Lung (tissue), 12 donors: ENCODE data around the gene ZNF853. TPM values are rescaled to one million over a fixed set of nuclear protein-coding genes. Genes with fewer than 3 reads are reported as not detected.

Experiments
- ATAC-seq: fragments of 200-7000 bp; cut with Tn5 transposase; one replicate; pipeline ENCODE4 v1.9.1; 2020; ENCODE audit warnings: moderate number of reproducible peaks; ENCODE audit not compliant: insufficient read depth, low FRiP score
- DNase-seq, 3 donors: peaks; one replicate each; pipeline ENCODE4 v3.0.0-alpha.2; 2013 to 2017
- H3K27ac ChIP-seq, 2 donors: one replicate each; pipeline ENCODE4 v1.5.1; 2013; ENCODE audit warnings: mild to moderate bottlenecking in 2 of 2, moderate library complexity in 2 of 2, control low read depth in 1 of 2, inconsistent platforms in 1 of 2, low read depth in 1 of 2, low read length in 1 of 2
- H3K27me3 ChIP-seq, 3 donors: one replicate each; pipeline ENCODE4 v1.5.1; 2013; ENCODE audit warnings: low read length in 2 of 3; ENCODE audit not compliant: control insufficient read depth in 3 of 3, insufficient read depth in 3 of 3
- H3K36me3 ChIP-seq, 4 donors: one replicate each; pipeline ENCODE4 v1.5.1; 2013; ENCODE audit warnings: low read length in 4 of 4, mild to moderate bottlenecking in 1 of 4, moderate library complexity in 1 of 4; ENCODE audit not compliant: control insufficient read depth in 4 of 4, insufficient read depth in 4 of 4
- H3K4me1 ChIP-seq, 5 donors: one replicate each; pipeline ENCODE4 v1.5.1; 2013; ENCODE audit warnings: low read length in 5 of 5, mild to moderate bottlenecking in 2 of 5, moderate library complexity in 1 of 5; ENCODE audit not compliant: control insufficient read depth in 5 of 5, insufficient read depth in 5 of 5
- H3K4me3 ChIP-seq: one replicate; pipeline ENCODE4 v1.5.1; 2013; ENCODE audit warnings: mild to moderate bottlenecking, control low read depth, moderate library complexity
- H3K9ac ChIP-seq, 2 donors: one replicate each; pipeline ENCODE4 v1.5.1; 2013; ENCODE audit warnings: low read length in 2 of 2, control low read depth in 1 of 2; ENCODE audit not compliant: insufficient read depth in 1 of 2
- H3K9me3 ChIP-seq, 4 donors: one replicate each; pipeline ENCODE4 v1.5.1; 2013; ENCODE audit warnings: low read length in 3 of 4, mild to moderate bottlenecking in 1 of 4, moderate library complexity in 1 of 4; ENCODE audit not compliant: control insufficient read depth in 4 of 4, insufficient read depth in 3 of 4
- CTCF ChIP-seq: IDR thresholded peaks from 2 replicates; pipeline ENCODE4 v1.5.1; 2012; ENCODE audit warnings: mild to moderate bottlenecking; ENCODE audit errors: control extremely low read depth, extremely low read depth
- WGBS, 2 donors: extraction: QIAGEN DNeasy Blood & Tissue Kit; methylation state at CpG; one replicate each; pipeline ENCODE4 v1.1.7; 2013; 5-methylcytosine and 5-hydroxymethylcytosine counted together
- polyA plus RNA-seq, 2 donors: library from polyadenylated mRNA; stranded (reverse); fragments of 200-250 nt; gene quantifications; one replicate each; pipeline ENCODE4 v1.2.1, GENCODE V29; 2013
- total RNA-seq, 2 donors: library from RNA; depleted of rRNA in 1 of 2; stranded (reverse); fragments of >200 nt in 1 of 2; gene quantifications; one replicate each; pipeline ENCODE4 v1.2.1, GENCODE V29; 2014 to 2021
- donor health status: control.
- donor health status: control.
- donor health status: Bipolar disorder and iron deficiency.
- donor health status: healthy.
- donor health status: DM: yes; HTN: yes; CAD: no.

Gene ZNF853
- total and polyA plus RNA-seq, 4 donors: 1.4 to 7.6 (median 3.8) TPM

- H3K27me3 ChIP-seq: no peaks in the 10 kb centered on the region
- peaks cover 0 to 2% (median 0%) of the 10 kb centered on the region in 4 donors for H3K9me3 ChIP-seq
- no peak overlapping the region for H3K27ac ChIP-seq
- no peak for TF ChIP-seq CTCF
- no peak for DNase-seq
- no peak overlapping the region for H3K9ac ChIP-seq
- H3K36me3 ChIP-seq: peaks cover 0 to 12% (median 8%) of the 10 kb centered on the region in 4 donors
- WGBS, 2 donors: 90 to 91% methylated on average over 20 of the region's 20 CpGs
- no peak for ATAC-seq
- H3K4me3 ChIP-seq: no peak overlapping the region
- H3K4me1 ChIP-seq: peaks cover 0 to 17% (median 0%) of the 10 kb centered on the region in 5 donors
These were observed 1.6 kb downstream of the ZNF853 start for GRCh38 chr7:6616854-6617643.

- 81 to 84% methylated on average over 4 of the region's 4 CpGs for WGBS, 2 donors
- Histone ChIP-seq H3K36me3 (peaks cover 0 to 22% (median 11%) of the 10 kb centered on the region in 4 donors), H3K27ac (no peak overlapping the region), H3K4me1 (peaks cover 0 to 17% (median 0%) of the 10 kb centered on the region in 5 donors), H3K27me3 (no peaks in the 10 kb centered on the region), H3K9me3 (peaks cover 0 to 3% (median 0%) of the 10 kb centered on the region in 4 donors), H3K9ac (no peak overlapping the region), H3K4me3 (no peak overlapping the region)
- no peak for DNase-seq
- TF ChIP-seq CTCF: no peak
- no peak for ATAC-seq
These were observed 3.2 kb downstream of the ZNF853 start for GRCh38 chr7:6618621-6619020.

GRCh38 chr7:6619961-6620360 is 4.6 kb downstream of the ZNF853 start:
- H3K9ac ChIP-seq: no peak overlapping the region
- peaks cover 0 to 3% (median 0%) of the 10 kb centered on the region in 4 donors for H3K9me3 ChIP-seq
- peaks cover 0 to 25% (median 11%) of the 10 kb centered on the region in 4 donors for H3K36me3 ChIP-seq
- H3K4me1 ChIP-seq: peaks cover 0 to 11% (median 0%) of the 10 kb centered on the region in 5 donors
- ATAC-seq (no peak), DNase-seq (no peak)
- 74 to 95% methylated on average over 3 of the region's 3 CpGs for WGBS, 2 donors
- no peak for TF ChIP-seq CTCF
- H3K27ac ChIP-seq: no peak overlapping the region
- H3K4me3 ChIP-seq: no peak overlapping the region
- H3K27me3 ChIP-seq: no peaks in the 10 kb centered on the region
